BJ (cell line): ENCODE data around the gene ABCD3. TPM values are rescaled to one million over a fixed set of nuclear protein-coding genes. Genes with fewer than 3 reads are reported as not detected.
"Not testable (repeated sequence)": the region's sequence is repeated elsewhere in the genome, so short reads cannot be mapped to it uniquely, and the experiment has no call there.

Experiments
- CTCF ChIA-PET: fragments of 350-600 bp; formaldehyde crosslinking; extraction: SDS; loops from one replicate; lab custom pipeline; 2021; ENCODE audit warnings: antibody characterized with exemption, inconsistent platforms; lab: Yijun Ruan, JAX
- POLR2A ChIA-PET: fragments of 300-600 bp; sonication (Branson Sonifier 250); formaldehyde crosslinking; extraction: SDS; loops from one replicate; lab custom pipeline; 2021; ENCODE audit warnings: antibody characterized with exemption; lab: Charles Lee
- DNase-seq: peaks from one replicate; pipeline ENCODE4 v3.0.0-alpha.2; 2011; ENCODE audit warnings: low read depth
- H3K27me3 ChIP-seq: 2 replicates; pipeline ENCODE4 v1.6.0; 2011; ENCODE audit warnings: low read length; ENCODE audit not compliant: control insufficient read depth, insufficient read depth
- H3K36me3 ChIP-seq: 2 replicates; pipeline ENCODE4 v1.5.1; 2011; ENCODE audit warnings: low read length; ENCODE audit not compliant: control insufficient read depth, insufficient read depth
- H3K4me3 ChIP-seq: 2 replicates; pipeline ENCODE4 v1.5.1; 2011; ENCODE audit warnings: low read depth, mild to moderate bottlenecking, control low read depth, low read length
- CTCF ChIP-seq: IDR thresholded peaks from 2 replicates; pipeline ENCODE4 v1.5.1; 2011; ENCODE audit warnings: low read depth, mild to moderate bottlenecking, control low read depth, inconsistent platforms, low read length, moderate library complexity; ENCODE audit not compliant: insufficient read depth
- polyA plus RNA-seq: library from polyadenylated mRNA; depleted of rRNA; stranded (reverse); fragments of >200 nt; gene quantifications from 2 replicates; pipeline ENCODE4 v1.2.3, GENCODE V29; 2011

Gene ABCD3
- polyA plus RNA-seq, 1 experiment, result 7.3 TPM

GRCh38 chr1:94425821-94426484, 7.8 kb downstream of the ABCD3 start:
- TF ChIP-seq CTCF, result no peak
- Histone ChIP-seq H3K4me3 (no peak overlapping the region), H3K36me3 (no peaks in the 10 kb centered on the region), H3K27me3 (no peaks in the 10 kb centered on the region)
- ChIA-PET CTCF (no interaction called here), POLR2A (no interaction called here)
- no peak for DNase-seq

GRCh38 chr1:94426485-94426870, 8.3 kb downstream of the ABCD3 start:
- POLR2A ChIA-PET, CTCF ChIA-PET, H3K36me3 ChIP-seq, H3K4me3 ChIP-seq, DNase-seq, H3K27me3 ChIP-seq: not testable (repeated sequence)

- CTCF ChIA-PET, result no interaction called here
- no peaks in the 10 kb centered on the region for H3K36me3 ChIP-seq
- H3K27me3 ChIP-seq, result no peaks in the 10 kb centered on the region
- TF ChIP-seq CTCF, result no peak
- POLR2A ChIA-PET, result no interaction called here
- no peak overlapping the region for H3K4me3 ChIP-seq
- no peak for DNase-seq
Measured at GRCh38 chr1:94428441-94428840, 10.3 kb downstream of the ABCD3 start.

- CTCF ChIA-PET, result interaction anchor here (1.0 kb wide), 1 partner anchor 52 kb away, joined by 3 read pairs; no protein-coding TSS in a partner anchor
- DNase-seq, H3K27me3 ChIP-seq, H3K36me3 ChIP-seq, H3K4me3 ChIP-seq, POLR2A ChIA-PET: not testable (repeated sequence)
Measured at GRCh38 chr1:94428927-94429528, 10.8 kb downstream of the ABCD3 start.

GRCh38 chr1:94430066-94430465, 11.9 kb downstream of the ABCD3 start:
- H3K36me3 ChIP-seq, DNase-seq, H3K4me3 ChIP-seq, POLR2A ChIA-PET, H3K27me3 ChIP-seq: not testable (repeated sequence)
- CTCF ChIA-PET, result interaction anchor here (1.0 kb wide), 1 partner anchor 51 kb away, joined by 3 read pairs; no protein-coding TSS in a partner anchor

GRCh38 chr1:94433866-94434265, 15.7 kb downstream of the ABCD3 start:
- no peak for TF ChIP-seq CTCF
- no peak overlapping the region for H3K4me3 ChIP-seq
- H3K36me3 ChIP-seq, result no peaks in the 10 kb centered on the region
- POLR2A ChIA-PET, result no interaction called here
- no peak for DNase-seq
- H3K27me3 ChIP-seq, result no peaks in the 10 kb centered on the region
- CTCF ChIA-PET, result no interaction called here
